HG03175 (cell line): ENCODE results near the gene MMS22L.
"Not testable (repeated sequence)": the region's sequence is repeated elsewhere in the genome, so short reads cannot be mapped to it uniquely, and the experiment has no call there.

Source experiments
- ATAC-seq: cut with Tn5 transposase; IDR thresholded peaks from one replicate; pipeline ENCODE4 v1.9.1; 2021; ENCODE audit warnings: mild to moderate bottlenecking, moderate library complexity; ENCODE audit not compliant: unreplicated experiment

The MMS22L gene

GRCh38 chr6:97246842-97247241, 36.2 kb downstream of the MMS22L start:
- ATAC-seq: no peak

- ATAC-seq: no peak
Observed at GRCh38 chr6:97240222-97240621, 42.8 kb downstream of the MMS22L start.

GRCh38 chr6:97231911-97232310, 51.1 kb downstream of the MMS22L start:
- ATAC-seq: no peak

GRCh38 chr6:97222903-97223302, 60.1 kb downstream of the MMS22L start:
- ATAC-seq: no peak

- no peak for ATAC-seq
Observed at GRCh38 chr6:97218912-97219311, 64.1 kb downstream of the MMS22L start.

- no peak for ATAC-seq
Observed at GRCh38 chr6:97215157-97215769, 67.8 kb downstream of the MMS22L start.

GRCh38 chr6:97214671-97215070, 68.3 kb downstream of the MMS22L start:
- no peak for ATAC-seq

GRCh38 chr6:97207383-97207782, 75.6 kb downstream of the MMS22L start:
- ATAC-seq: no peak

GRCh38 chr6:97205966-97206365, 77.0 kb downstream of the MMS22L start:
- no peak for ATAC-seq

- no peak for ATAC-seq
Observed at GRCh38 chr6:97203343-97203742, 79.7 kb downstream of the MMS22L start.

- no peak for ATAC-seq
Observed at GRCh38 chr6:97198046-97198565, 84.9 kb downstream of the MMS22L start.

- ATAC-seq: no peak
Observed at GRCh38 chr6:97195117-97195516, 87.9 kb downstream of the MMS22L start.

GRCh38 chr6:97189767-97190166, 93.2 kb downstream of the MMS22L start:
- ATAC-seq: no peak

- no peak for ATAC-seq
Observed at GRCh38 chr6:97187951-97188350, 95.1 kb downstream of the MMS22L start.

GRCh38 chr6:97186416-97186999, 96.5 kb downstream of the MMS22L start:
- peak; percentile 95 for ATAC-seq

- ATAC-seq: no peak
Observed at GRCh38 chr6:97177905-97178304, 105.1 kb downstream of the MMS22L start.

- no peak for ATAC-seq
Observed at GRCh38 chr6:97176468-97176867, 106.5 kb downstream of the MMS22L start.

GRCh38 chr6:97175806-97176205, 107.2 kb downstream of the MMS22L start:
- no peak for ATAC-seq

GRCh38 chr6:97174471-97174870, 108.5 kb downstream of the MMS22L start:
- no peak for ATAC-seq

GRCh38 chr6:97160280-97160679, 122.7 kb downstream of the MMS22L start:
- no peak for ATAC-seq

- ATAC-seq: not testable (repeated sequence)
Observed at GRCh38 chr6:97155447-97155846, 127.6 kb downstream of the MMS22L start.

- no peak for ATAC-seq
Observed at GRCh38 chr6:97154015-97154414, 129.0 kb downstream of the MMS22L start.

GRCh38 chr6:97151601-97152000, 131.4 kb downstream of the MMS22L start:
- ATAC-seq: no peak
